ENCODE measurements around the gene HSD17B12. TPM values are rescaled to one million over a fixed set of nuclear protein-coding genes. Genes with fewer than 3 reads are reported as not detected.

Gene HSD17B12
- total RNA-seq, 4 donors from 2014 or later, result 46.3 to 93.4 (median 60.1) TPM

DNA sequence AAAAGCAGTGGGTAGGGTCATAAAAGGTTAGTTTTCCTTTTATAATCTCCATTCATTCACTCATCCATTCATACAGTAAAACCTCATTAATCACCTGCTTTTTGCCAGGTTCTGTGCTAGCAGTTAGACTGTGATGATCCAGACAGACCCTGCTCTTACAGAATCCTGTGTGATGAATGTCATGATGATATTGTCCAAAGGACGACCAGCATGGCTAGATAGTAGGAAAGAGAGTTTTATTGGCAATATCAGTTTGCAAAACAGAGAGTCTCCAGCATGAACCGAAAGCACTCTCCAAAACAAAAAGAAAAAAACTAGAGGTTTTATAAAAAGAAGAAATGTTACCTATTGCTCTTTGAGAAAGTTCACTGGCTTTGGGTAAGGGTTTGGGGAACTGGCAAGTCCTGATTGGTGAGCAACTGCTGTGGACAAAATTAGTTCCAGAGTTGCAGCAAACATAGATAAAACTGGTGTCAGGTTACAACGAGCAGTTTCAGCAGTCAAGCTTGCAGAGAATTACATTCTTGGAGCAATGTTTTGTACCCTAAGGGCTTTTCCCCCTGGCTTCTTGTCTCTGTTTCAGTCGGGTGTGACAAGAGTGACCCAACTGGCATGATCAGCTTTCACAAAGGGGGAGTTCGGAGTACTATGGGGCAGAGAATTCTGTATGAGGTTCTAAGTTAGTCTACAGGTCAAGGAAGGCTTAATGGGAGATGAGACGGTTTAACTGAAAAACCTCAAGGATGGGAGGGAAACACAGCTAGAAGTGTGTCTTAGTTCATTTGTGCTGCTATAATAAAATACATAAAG lies 58.3 kb downstream of the HSD17B12 start:
- no peak for DNase-seq (ENCODE audit: low spot score in 2 of 2)
- peaks cover 33% of the 10 kb centered on the region for H3K4me1 ChIP-seq
- H3K4me3 ChIP-seq, result no peak overlapping the region
- peaks cover 10% of the 10 kb centered on the region for H3K36me3 ChIP-seq
- H3K27ac ChIP-seq, result no peak overlapping the region
- H3K9me3 ChIP-seq, result no peaks in the 10 kb centered on the region
- no peaks in the 10 kb centered on the region for H3K27me3 ChIP-seq
- 43% methylated on average over 6 of the region's 6 CpGs for WGBS
- TF ChIP-seq POLR2A (IDR thresholded peaks at IDR 0.05), result no peak
- TF ChIP-seq EP300 (IDR thresholded peaks at IDR 0.05), result no peak
- no peak for TF ChIP-seq POLR2AphosphoS5 (IDR thresholded peaks at IDR 0.05)
- no peak for TF ChIP-seq CTCF (IDR thresholded peaks at IDR 0.05)

- no peak for DNase-seq (ENCODE audit: low spot score in 2 of 2)
- H3K27ac ChIP-seq, result no peak overlapping the region
- H3K36me3 ChIP-seq, result peaks cover 3% of the 10 kb centered on the region
- H3K27me3 ChIP-seq, result no peaks in the 10 kb centered on the region
- 92% methylated on average over 3 of the region's 3 CpGs for WGBS
- H3K4me1 ChIP-seq, result no peaks in the 10 kb centered on the region
- no peak overlapping the region for H3K4me3 ChIP-seq
- no peaks in the 10 kb centered on the region for H3K9me3 ChIP-seq
- no peak for TF ChIP-seq POLR2AphosphoS5 (IDR thresholded peaks at IDR 0.05)
- no peak for TF ChIP-seq CTCF (IDR thresholded peaks at IDR 0.05)
- no peak for TF ChIP-seq EP300 (IDR thresholded peaks at IDR 0.05)
- no peak for TF ChIP-seq POLR2A (IDR thresholded peaks at IDR 0.05)
Measured at GRCh38 chr11:43746670-43747069, 66.1 kb downstream of the HSD17B12 start.

GRCh38 chr11:43747130-43747802 lies 66.7 kb downstream of the HSD17B12 start:
- H3K4me3 ChIP-seq, result no peak overlapping the region
- peaks cover 3% of the 10 kb centered on the region for H3K36me3 ChIP-seq
- 85% methylated on average over 7 of the region's 7 CpGs for WGBS
- DNase-seq (ENCODE audit: low spot score in 2 of 2), result no peak
- H3K4me1 ChIP-seq, result no peaks in the 10 kb centered on the region
- H3K9me3 ChIP-seq, result no peaks in the 10 kb centered on the region
- no peaks in the 10 kb centered on the region for H3K27me3 ChIP-seq
- TF ChIP-seq POLR2AphosphoS5 (IDR thresholded peaks at IDR 0.05) (no peak), POLR2A (IDR thresholded peaks at IDR 0.05) (no peak), EP300 (IDR thresholded peaks at IDR 0.05) (no peak), CTCF (IDR thresholded peaks at IDR 0.05) (no peak)
- no peak overlapping the region for H3K27ac ChIP-seq

GRCh38 chr11:43748095-43748494 lies 67.6 kb downstream of the HSD17B12 start:
- Histone ChIP-seq H3K36me3 (peaks cover 3% of the 10 kb centered on the region), H3K4me1 (no peaks in the 10 kb centered on the region), H3K9me3 (no peaks in the 10 kb centered on the region), H3K27ac (no peak overlapping the region), H3K4me3 (no peak overlapping the region), H3K27me3 (no peaks in the 10 kb centered on the region)
- WGBS, result 94% methylated on average over 2 of the region's 2 CpGs
- DNase-seq (ENCODE audit: low spot score in 2 of 2), result no peak
- TF ChIP-seq POLR2A (IDR thresholded peaks at IDR 0.05) (no peak), POLR2AphosphoS5 (IDR thresholded peaks at IDR 0.05) (no peak), CTCF (IDR thresholded peaks at IDR 0.05) (no peak), EP300 (IDR thresholded peaks at IDR 0.05) (no peak)

DNA sequence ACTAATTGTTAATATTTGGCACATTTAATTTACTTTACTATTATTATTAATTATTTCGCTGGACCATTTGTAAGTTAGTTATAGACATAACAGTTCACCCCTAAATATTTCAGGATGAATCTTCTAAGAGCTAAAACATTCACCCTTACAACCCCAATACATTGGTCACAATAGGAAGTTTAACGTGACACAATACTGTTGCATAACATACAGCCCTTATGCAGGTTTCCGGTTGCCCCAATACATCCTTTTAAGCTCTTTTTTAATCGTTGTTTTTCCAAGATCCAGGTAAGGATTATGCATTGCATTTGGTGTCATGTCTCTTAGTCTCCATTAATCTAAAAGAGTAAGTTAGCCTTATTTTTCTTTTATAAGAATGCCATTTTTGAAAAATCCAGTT lies 71.2 kb downstream of the HSD17B12 start:
- no peak for DNase-seq (ENCODE audit: low spot score in 2 of 2)
- H3K4me1 ChIP-seq, result no peaks in the 10 kb centered on the region
- H3K27ac ChIP-seq, result no peak overlapping the region
- TF ChIP-seq EP300 (IDR thresholded peaks at IDR 0.05), result no peak
- no peak for TF ChIP-seq POLR2A (IDR thresholded peaks at IDR 0.05)
- TF ChIP-seq POLR2AphosphoS5 (IDR thresholded peaks at IDR 0.05), result no peak
- no peak for TF ChIP-seq CTCF (IDR thresholded peaks at IDR 0.05)
- 89% methylated on average over 4 of the region's 4 CpGs for WGBS
- no peaks in the 10 kb centered on the region for H3K9me3 ChIP-seq
- H3K36me3 ChIP-seq, result peaks cover 19% of the 10 kb centered on the region
- H3K4me3 ChIP-seq, result no peak overlapping the region
- no peaks in the 10 kb centered on the region for H3K27me3 ChIP-seq
